ENCODE measurements around the gene STEAP1B. TPM values are rescaled to one million over a fixed set of nuclear protein-coding genes. Genes with fewer than 3 reads are reported as not detected.
A peak's percentile ranks its signal among the peaks of the same experiment; 100 is the strongest.
"Not testable (repeated sequence)": the region's sequence is repeated elsewhere in the genome, so short reads cannot be mapped to it uniquely, and the experiment has no call there.

STEAP1B gene
- total RNA-seq, 1 donor from 2014 or later, result 0.30 TPM

GRCh38 chr7:22469371-22470143 lies 30.4 kb downstream of the STEAP1B start:
- Mint-ChIP-seq H3K9me3 (no peaks in the 10 kb centered on the region), H3K27ac (no peak overlapping the region), H3K36me3 (ENCODE audit: low read depth) (no peaks in the 10 kb centered on the region), H3K4me1 (ENCODE audit: low read depth) (no peaks in the 10 kb centered on the region), H3K4me3 (ENCODE audit: low read depth) (no peak overlapping the region), H3K27me3 (ENCODE audit: low read depth) (peaks cover 25% of the 10 kb centered on the region)
- intact Hi-C loops (cut with micrococcal nuclease), result no loop called here
- DNase-seq (ENCODE audit: low spot score), result no peak

- H3K36me3 Mint-ChIP-seq (ENCODE audit: low read depth), result no peaks in the 10 kb centered on the region
- H3K4me3 Mint-ChIP-seq (ENCODE audit: low read depth), result no peak overlapping the region
- H3K27me3 Mint-ChIP-seq (ENCODE audit: low read depth), result peaks cover 27% of the 10 kb centered on the region
- no peak for DNase-seq (ENCODE audit: low spot score)
- H3K9me3 Mint-ChIP-seq, result no peaks in the 10 kb centered on the region
- no peaks in the 10 kb centered on the region for H3K4me1 Mint-ChIP-seq (ENCODE audit: low read depth)
- no peak overlapping the region for H3K27ac Mint-ChIP-seq
- intact Hi-C loops (cut with micrococcal nuclease), result no loop called here
These were observed 31.4 kb downstream of the STEAP1B start for GRCh38 chr7:22468609-22469008.

GRCh38 chr7:22464299-22464698 lies 35.7 kb downstream of the STEAP1B start:
- no peak overlapping the region for H3K27ac Mint-ChIP-seq
- no peak for DNase-seq (ENCODE audit: low spot score)
- no peaks in the 10 kb centered on the region for H3K4me1 Mint-ChIP-seq (ENCODE audit: low read depth)
- H3K27me3 Mint-ChIP-seq (ENCODE audit: low read depth), result peaks cover 15% of the 10 kb centered on the region
- no peaks in the 10 kb centered on the region for H3K9me3 Mint-ChIP-seq
- H3K4me3 Mint-ChIP-seq (ENCODE audit: low read depth), result no peak overlapping the region
- intact Hi-C loops (cut with micrococcal nuclease), result no loop called here
- no peaks in the 10 kb centered on the region for H3K36me3 Mint-ChIP-seq (ENCODE audit: low read depth)

- Mint-ChIP-seq H3K27me3 (ENCODE audit: low read depth) (peaks cover 15% of the 10 kb centered on the region), H3K36me3 (ENCODE audit: low read depth) (no peaks in the 10 kb centered on the region), H3K9me3 (no peaks in the 10 kb centered on the region), H3K4me3 (ENCODE audit: low read depth) (no peak overlapping the region), H3K27ac (no peak overlapping the region), H3K4me1 (ENCODE audit: low read depth) (no peaks in the 10 kb centered on the region)
- intact Hi-C loops (cut with micrococcal nuclease), result no loop called here
- no peak for DNase-seq (ENCODE audit: low spot score)
These were observed 39.5 kb downstream of the STEAP1B start for GRCh38 chr7:22460363-22460988.

GRCh38 chr7:22457471-22457870 lies 42.5 kb downstream of the STEAP1B start:
- H3K4me3 Mint-ChIP-seq (ENCODE audit: low read depth), result no peak overlapping the region

GRCh38 chr7:22454446-22454845 lies 45.5 kb downstream of the STEAP1B start:
- Mint-ChIP-seq H3K4me1 (ENCODE audit: low read depth) (peaks cover 8% of the 10 kb centered on the region), H3K36me3 (ENCODE audit: low read depth) (no peaks in the 10 kb centered on the region), H3K4me3 (ENCODE audit: low read depth) (no peak overlapping the region), H3K27ac (no peak overlapping the region), H3K9me3 (no peaks in the 10 kb centered on the region), H3K27me3 (ENCODE audit: low read depth) (peaks cover 62% of the 10 kb centered on the region)
- intact Hi-C loops (cut with micrococcal nuclease), result no loop called here
- DNase-seq (ENCODE audit: low spot score), result no peak

More at GRCh38 chr7:22457471-22457870, 42.5 kb downstream of the STEAP1B start:
- intact Hi-C loops (cut with micrococcal nuclease), result no loop called here
- H3K27ac Mint-ChIP-seq, result no peak overlapping the region
- H3K9me3 Mint-ChIP-seq, result no peaks in the 10 kb centered on the region
- peaks cover 38% of the 10 kb centered on the region for H3K27me3 Mint-ChIP-seq (ENCODE audit: low read depth)
- no peak for DNase-seq (ENCODE audit: low spot score)
- peaks cover 5% of the 10 kb centered on the region for H3K4me1 Mint-ChIP-seq (ENCODE audit: low read depth)
- no peaks in the 10 kb centered on the region for H3K36me3 Mint-ChIP-seq (ENCODE audit: low read depth)

GRCh38 chr7:22452960-22453558 lies 46.9 kb downstream of the STEAP1B start:
- H3K4me1 Mint-ChIP-seq (ENCODE audit: low read depth), result peaks cover 11% of the 10 kb centered on the region
- intact Hi-C loops (cut with micrococcal nuclease), result no loop called here
- no peak overlapping the region for H3K4me3 Mint-ChIP-seq (ENCODE audit: low read depth)
- peaks cover 63% of the 10 kb centered on the region for H3K27me3 Mint-ChIP-seq (ENCODE audit: low read depth)
- no peak for DNase-seq (ENCODE audit: low spot score)
- no peaks in the 10 kb centered on the region for H3K9me3 Mint-ChIP-seq
- no peaks in the 10 kb centered on the region for H3K36me3 Mint-ChIP-seq (ENCODE audit: low read depth)
- H3K27ac Mint-ChIP-seq, result no peak overlapping the region

- peaks cover 17% of the 10 kb centered on the region for H3K4me1 Mint-ChIP-seq (ENCODE audit: low read depth)
- no peaks in the 10 kb centered on the region for H3K36me3 Mint-ChIP-seq (ENCODE audit: low read depth)
These were observed 47.6 kb downstream of the STEAP1B start for GRCh38 chr7:22452142-22452959.

GRCh38 chr7:22450013-22450412 lies 50.0 kb downstream of the STEAP1B start:
- peaks cover 50% of the 10 kb centered on the region for H3K27me3 Mint-ChIP-seq (ENCODE audit: low read depth)

More at GRCh38 chr7:22452142-22452959, 47.6 kb downstream of the STEAP1B start:
- H3K27me3 Mint-ChIP-seq (ENCODE audit: low read depth), result peaks cover 61% of the 10 kb centered on the region
- intact Hi-C loops (cut with micrococcal nuclease), result no loop called here
- peak; percentile 33 for DNase-seq (ENCODE audit: low spot score)
- no peaks in the 10 kb centered on the region for H3K9me3 Mint-ChIP-seq
- no peak overlapping the region for H3K27ac Mint-ChIP-seq
- no peak overlapping the region for H3K4me3 Mint-ChIP-seq (ENCODE audit: low read depth)

GRCh38 chr7:22447762-22448161 lies 52.2 kb downstream of the STEAP1B start:
- no peaks in the 10 kb centered on the region for H3K9me3 Mint-ChIP-seq
- intact Hi-C loops (cut with micrococcal nuclease), result loop anchor here (5.0 to 10.0 kb wide), 4 partner anchors 217 to 1090 kb away; no protein-coding TSS in a partner anchor

More at GRCh38 chr7:22450013-22450412, 50.0 kb downstream of the STEAP1B start:
- DNase-seq (ENCODE audit: low spot score); H3K4me3 Mint-ChIP-seq (ENCODE audit: low read depth); H3K9me3 Mint-ChIP-seq; intact Hi-C loops (cut with micrococcal nuclease); H3K27ac Mint-ChIP-seq; H3K36me3 Mint-ChIP-seq (ENCODE audit: low read depth): not testable (repeated sequence)
- H3K4me1 Mint-ChIP-seq (ENCODE audit: low read depth), result peaks cover 22% of the 10 kb centered on the region

GRCh38 chr7:22447008-22447407 lies 53.0 kb downstream of the STEAP1B start:
- peaks cover 21% of the 10 kb centered on the region for H3K4me1 Mint-ChIP-seq (ENCODE audit: low read depth)
- intact Hi-C loops (cut with micrococcal nuclease), result loop anchor here (5.0 to 10.0 kb wide), 4 partner anchors 218 to 1090 kb away; no protein-coding TSS in a partner anchor
- H3K27ac Mint-ChIP-seq, result no peak overlapping the region
- peaks cover 30% of the 10 kb centered on the region for H3K27me3 Mint-ChIP-seq (ENCODE audit: low read depth)
- H3K36me3 Mint-ChIP-seq (ENCODE audit: low read depth), result no peaks in the 10 kb centered on the region
- no peaks in the 10 kb centered on the region for H3K9me3 Mint-ChIP-seq
- DNase-seq (ENCODE audit: low spot score), result no peak
- H3K4me3 Mint-ChIP-seq (ENCODE audit: low read depth), result no peak overlapping the region

More at GRCh38 chr7:22447762-22448161, 52.2 kb downstream of the STEAP1B start:
- DNase-seq (ENCODE audit: low spot score), result no peak
- H3K36me3 Mint-ChIP-seq (ENCODE audit: low read depth), result no peaks in the 10 kb centered on the region
- H3K4me1 Mint-ChIP-seq (ENCODE audit: low read depth), result peaks cover 26% of the 10 kb centered on the region
- no peak overlapping the region for H3K27ac Mint-ChIP-seq
- no peak overlapping the region for H3K4me3 Mint-ChIP-seq (ENCODE audit: low read depth)
- peaks cover 38% of the 10 kb centered on the region for H3K27me3 Mint-ChIP-seq (ENCODE audit: low read depth)

GRCh38 chr7:22445853-22446252 lies 54.1 kb downstream of the STEAP1B start:
- intact Hi-C loops (cut with micrococcal nuclease), result loop anchor here (5.0 to 10.0 kb wide), 4 partner anchors 219 to 1089 kb away; no protein-coding TSS in a partner anchor

More at GRCh38 chr7:22445853-22446252, 54.1 kb downstream of the STEAP1B start:
- H3K36me3 Mint-ChIP-seq (ENCODE audit: low read depth), result no peaks in the 10 kb centered on the region
- H3K27ac Mint-ChIP-seq, result no peak overlapping the region
- no peak for DNase-seq (ENCODE audit: low spot score)
- H3K27me3 Mint-ChIP-seq (ENCODE audit: low read depth), result peaks cover 27% of the 10 kb centered on the region
- H3K9me3 Mint-ChIP-seq, result no peaks in the 10 kb centered on the region
- peaks cover 21% of the 10 kb centered on the region for H3K4me1 Mint-ChIP-seq (ENCODE audit: low read depth)
- no peak overlapping the region for H3K4me3 Mint-ChIP-seq (ENCODE audit: low read depth)

Data from activated T-helper 2 cell treated with anti-CD3 and anti-CD28 coated beads, Interferon-gamma antibody, Interleukin-2, Interleukin-4, amounts not matched to agents 10 μg/mL and 5 μg/mL and 100 μg/mL, durations not matched to agents 14 hours and 24 hours and 36 hours (primary cell).